ENCODE measurements around the gene PLCH1.
"Not testable (repeated sequence)": the region's sequence is repeated elsewhere in the genome, so short reads cannot be mapped to it uniquely, and the experiment has no call there.

DNA sequence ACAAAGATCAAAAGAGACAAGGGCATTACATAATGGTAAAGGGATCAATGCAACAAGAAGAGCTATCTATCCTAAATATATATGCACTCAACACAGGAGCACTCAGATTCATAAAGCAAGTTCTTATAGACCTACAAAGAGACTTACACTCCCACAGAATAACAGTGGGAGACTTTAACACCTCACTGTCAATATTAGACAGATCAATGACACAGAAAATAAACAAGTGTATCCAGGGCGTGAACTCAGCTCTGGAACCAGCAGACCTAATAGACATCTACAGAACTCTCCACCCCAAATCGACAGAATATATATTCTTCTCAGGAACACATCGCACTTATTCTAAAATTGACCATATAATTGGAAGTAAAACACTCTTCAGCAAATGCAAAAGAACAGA, 122.2 kb downstream of the PLCH1 start:
- TF ChIP-seq CTCF, POLR2A (IDR thresholded peaks at IDR 0.05): not testable (repeated sequence)

Measured in adrenal gland (tissue), 5 donors.